Ectodermal cell (in vitro differentiated cells): Measurements from ENCODE around the gene LARGE1.

Experiments used
- H3K27ac ChIP-seq: 2 replicates; pipeline ENCODE4 v1.7.0; 2013; ENCODE audit warnings: mild to moderate bottlenecking, low read depth, low read length; ENCODE audit not compliant: insufficient read depth, poor library complexity, severe bottlenecking
- H3K27me3 ChIP-seq: 2 replicates; pipeline ENCODE4 v1.7.0; 2013; ENCODE audit warnings: mild to moderate bottlenecking, low read length; ENCODE audit not compliant: insufficient read depth, control insufficient read depth, poor library complexity, severe bottlenecking
- H3K36me3 ChIP-seq: one replicate; pipeline ENCODE4 v1.7.0; 2013; ENCODE audit warnings: low read length; ENCODE audit not compliant: control insufficient read depth, insufficient read depth
- H3K4me1 ChIP-seq: one replicate; pipeline ENCODE4 v1.7.0; 2013; ENCODE audit warnings: low read length; ENCODE audit not compliant: control insufficient read depth, insufficient read depth
- H3K4me3 ChIP-seq: 2 replicates; pipeline ENCODE4 v1.7.0; 2013; ENCODE audit warnings: low read depth, low read length, control low read depth; ENCODE audit not compliant: insufficient read depth
- H3K9me3 ChIP-seq: 2 replicates; pipeline ENCODE4 v1.7.0; 2013; ENCODE audit warnings: mild to moderate bottlenecking, low read length, moderate library complexity; ENCODE audit not compliant: control insufficient read depth
- WGBS, 2 experiments: methylation state at CpG; one replicate each; pipeline ENCODE4 v1.1.7; 2013; ENCODE audit warnings: missing lambda C conversion rate in 2 of 2; 5-methylcytosine and 5-hydroxymethylcytosine counted together

The LARGE1 gene

GRCh38 chr22:33832558-33833151 is 87.6 kb downstream of the LARGE1 start:
- peaks cover 15% of the 10 kb centered on the region for H3K4me1 ChIP-seq
- 76 to 80% methylated on average over 7 of the region's 7 CpGs for WGBS, 2 experiments
- H3K4me3 ChIP-seq = no peak overlapping the region
- H3K9me3 ChIP-seq = no peaks in the 10 kb centered on the region
- H3K27ac ChIP-seq = no peak overlapping the region
- no peaks in the 10 kb centered on the region for H3K36me3 ChIP-seq
- H3K27me3 ChIP-seq = no peaks in the 10 kb centered on the region

- no peaks in the 10 kb centered on the region for H3K9me3 ChIP-seq
- H3K4me1 ChIP-seq = peaks cover 15% of the 10 kb centered on the region
- no peak overlapping the region for H3K27ac ChIP-seq
- H3K4me3 ChIP-seq = no peak overlapping the region
- H3K27me3 ChIP-seq = no peaks in the 10 kb centered on the region
- no peaks in the 10 kb centered on the region for H3K36me3 ChIP-seq
- 69 to 72% methylated on average over 5 of the region's 5 CpGs for WGBS, 2 experiments
Observed at GRCh38 chr22:33831651-33832050, 88.6 kb downstream of the LARGE1 start.

- Histone ChIP-seq H3K36me3 (no peaks in the 10 kb centered on the region), H3K4me3 (no peak overlapping the region), H3K27me3 (no peaks in the 10 kb centered on the region), H3K27ac (no peak overlapping the region), H3K9me3 (no peaks in the 10 kb centered on the region), H3K4me1 (peaks cover 15% of the 10 kb centered on the region)
- 66% methylated on average over 11 of the region's 11 CpGs for WGBS, 2 experiments
Observed at GRCh38 chr22:33831207-33831606, 89.1 kb downstream of the LARGE1 start.

- H3K9me3 ChIP-seq = no peaks in the 10 kb centered on the region
- no peak overlapping the region for H3K27ac ChIP-seq
- 41 to 44% methylated on average over 4 of the region's 4 CpGs for WGBS, 2 experiments
- no peak overlapping the region for H3K4me3 ChIP-seq
- peaks cover 6% of the 10 kb centered on the region for H3K4me1 ChIP-seq
- H3K36me3 ChIP-seq = no peaks in the 10 kb centered on the region
- H3K27me3 ChIP-seq = no peaks in the 10 kb centered on the region
Observed at GRCh38 chr22:33829546-33830280, 90.6 kb downstream of the LARGE1 start.

- Histone ChIP-seq H3K4me3 (no peak overlapping the region), H3K4me1 (peaks cover 6% of the 10 kb centered on the region), H3K9me3 (no peaks in the 10 kb centered on the region), H3K36me3 (no peaks in the 10 kb centered on the region), H3K27me3 (no peaks in the 10 kb centered on the region), H3K27ac (no peak overlapping the region)
- WGBS, 2 experiments = 88 to 92% methylated on average over 3 of the region's 3 CpGs
Observed at GRCh38 chr22:33828302-33828701, 92.0 kb downstream of the LARGE1 start.

GRCh38 chr22:33825761-33826160 is 94.5 kb downstream of the LARGE1 start:
- H3K4me1 ChIP-seq = peaks cover 6% of the 10 kb centered on the region
- no peaks in the 10 kb centered on the region for H3K27me3 ChIP-seq
- no peak overlapping the region for H3K27ac ChIP-seq
- H3K4me3 ChIP-seq = no peak overlapping the region
- H3K9me3 ChIP-seq = no peaks in the 10 kb centered on the region
- H3K36me3 ChIP-seq = no peaks in the 10 kb centered on the region
- 73 to 85% methylated on average over 5 of the region's 5 CpGs for WGBS, 2 experiments

GRCh38 chr22:33823552-33823951 is 96.7 kb downstream of the LARGE1 start:
- Histone ChIP-seq H3K36me3 (no peaks in the 10 kb centered on the region), H3K4me3 (no peak overlapping the region), H3K4me1 (no peaks in the 10 kb centered on the region), H3K27ac (no peak overlapping the region), H3K27me3 (no peaks in the 10 kb centered on the region), H3K9me3 (no peaks in the 10 kb centered on the region)
- WGBS, 2 experiments = 93 to 95% methylated on average over 8 of the region's 8 CpGs

- H3K4me3 ChIP-seq = no peak overlapping the region
Observed at GRCh38 chr22:33821290-33821689, 99.0 kb downstream of the LARGE1 start.

GRCh38 chr22:33819743-33820142 is 100.5 kb downstream of the LARGE1 start:
- 77 to 79% methylated on average over 3 of the region's 3 CpGs for WGBS, 2 experiments
- H3K4me1 ChIP-seq = no peaks in the 10 kb centered on the region
- H3K4me3 ChIP-seq = no peak overlapping the region
- H3K36me3 ChIP-seq = no peaks in the 10 kb centered on the region
- no peaks in the 10 kb centered on the region for H3K9me3 ChIP-seq
- H3K27me3 ChIP-seq = no peaks in the 10 kb centered on the region
- H3K27ac ChIP-seq = no peak overlapping the region

More at GRCh38 chr22:33821290-33821689, 99.0 kb downstream of the LARGE1 start:
- H3K27ac ChIP-seq = no peak overlapping the region
- H3K36me3 ChIP-seq = no peaks in the 10 kb centered on the region
- no peaks in the 10 kb centered on the region for H3K4me1 ChIP-seq
- H3K9me3 ChIP-seq = no peaks in the 10 kb centered on the region
- 95 to 98% methylated on average over 4 of the region's 4 CpGs for WGBS, 2 experiments
- no peaks in the 10 kb centered on the region for H3K27me3 ChIP-seq

- no peaks in the 10 kb centered on the region for H3K36me3 ChIP-seq
- no peaks in the 10 kb centered on the region for H3K9me3 ChIP-seq
- H3K27ac ChIP-seq = no peak overlapping the region
- no peak overlapping the region for H3K4me3 ChIP-seq
- H3K27me3 ChIP-seq = no peaks in the 10 kb centered on the region
- WGBS, 2 experiments = 94 to 95% methylated on average over 3 to 4 of the region's 4 CpGs
- H3K4me1 ChIP-seq = peaks cover 1% of the 10 kb centered on the region
Observed at GRCh38 chr22:33817512-33818127, 102.7 kb downstream of the LARGE1 start.
